Activated CD8-positive, alpha-beta T cell treated with anti-CD3 and anti-CD28 coated beads for 36 hours (primary cell): ENCODE measurements around the gene KCNJ15. TPM values are rescaled to one million over a fixed set of nuclear protein-coding genes. Genes with fewer than 3 reads are reported as not detected.

ENCODE experiments used
- ATAC-seq: fragments of 200-7000 bp; cut with Tn5 transposase; one replicate; pipeline ENCODE4 v1.10.0; 2021; ENCODE audit warnings: mild to moderate bottlenecking, moderate library complexity
- CTCF ChIA-PET: fragments of 350-600 bp; sonication (Branson Sonifier 250); formaldehyde crosslinking; loops from one replicate; lab custom pipeline; 2021; ENCODE audit warnings: antibody characterized with exemption; lab: Charles Lee
- POLR2A ChIA-PET: fragments of 350-600 bp; sonication (Branson Sonifier 250); formaldehyde crosslinking; loops from one replicate; lab custom pipeline; 2021; ENCODE audit warnings: antibody characterized with exemption; lab: Charles Lee
- DNase-seq: peaks from one replicate; pipeline ENCODE4 v3.0.0-alpha.2; 2020
- H3K27ac Mint-ChIP-seq: one replicate; pipeline ENCODE4 v1.8.0; 2021; ENCODE audit warnings: mild to moderate bottlenecking, mixed read lengths
- H3K27me3 Mint-ChIP-seq: one replicate; pipeline ENCODE4 v1.8.0; 2021; ENCODE audit warnings: mixed read lengths
- H3K36me3 Mint-ChIP-seq: one replicate; pipeline ENCODE4 v1.8.0; 2021; ENCODE audit warnings: low read depth, mixed read lengths
- H3K4me1 Mint-ChIP-seq: one replicate; pipeline ENCODE4 v1.8.0; 2021; ENCODE audit warnings: low read depth, mixed read lengths
- H3K4me3 Mint-ChIP-seq: one replicate; pipeline ENCODE4 v1.8.0; 2021; ENCODE audit warnings: mild to moderate bottlenecking, moderate library complexity, mixed read lengths
- H3K9me3 Mint-ChIP-seq: one replicate; pipeline ENCODE4 v1.8.0; 2021; ENCODE audit warnings: mixed read lengths
- CTCF ChIP-seq: fragments of 200-600 bp; IDR thresholded peaks from one replicate; pipeline ENCODE4 v1.8.0; 2022; ENCODE audit warnings: antibody characterized with exemption, mild to moderate bottlenecking
- intact Hi-C: fragments of 100-400 bp; cut with micrococcal nuclease; formaldehyde crosslinking; loops from one replicate; pipeline ENCODE4 v1.10.0; 2022
- total RNA-seq, 2 experiments: library from RNA; stranded (reverse); gene quantifications; one replicate each; pipeline ENCODE4 v1.2.3, GENCODE V29; 2021

Gene KCNJ15
- total RNA-seq, 2 experiments from 2014 or later, result 0.43 TPM; not detected in 1

DNA sequence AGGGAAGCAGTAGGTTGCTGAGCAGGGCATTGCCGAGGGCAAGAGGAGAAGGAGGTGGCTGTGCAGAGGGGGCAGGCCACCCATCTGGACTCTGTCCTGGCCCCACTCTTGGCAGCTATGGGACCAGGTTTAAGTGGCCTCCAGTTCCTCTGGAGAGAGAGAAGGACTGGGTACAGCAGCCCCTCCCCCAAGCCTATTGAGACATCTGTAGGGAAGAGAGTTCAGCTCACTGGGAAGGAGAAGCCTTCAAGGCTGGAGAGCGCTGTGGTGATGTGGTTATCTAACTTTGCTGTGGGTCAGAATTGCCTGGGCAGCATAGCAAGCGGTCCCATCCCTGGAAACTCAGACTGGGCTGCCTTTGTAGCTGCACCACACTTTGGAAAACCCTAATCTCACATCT, 93.9 kb downstream of the KCNJ15 start:
- no peak for TF ChIP-seq CTCF
- POLR2A ChIA-PET, result no interaction called here

GRCh38 chr21:38351176-38351959, 94.6 kb downstream of the KCNJ15 start:
- Mint-ChIP-seq H3K27me3 (peaks cover 5% of the 10 kb centered on the region), H3K9me3 (no peaks in the 10 kb centered on the region), H3K36me3 (no peaks in the 10 kb centered on the region), H3K4me3 (no peak overlapping the region), H3K27ac (no peak overlapping the region), H3K4me1 (peaks cover 9% of the 10 kb centered on the region)
- ChIA-PET CTCF (interaction anchor here (0.9 to 6.8 kb wide), 14 partner anchors 8 to 193 kb away, joined by 3 to 55 read pairs (median 7); no protein-coding TSS in a partner anchor), POLR2A (interaction anchor here (0.6 to 1.5 kb wide), 2 partner anchors 189 to 195 kb away, joined by 3 read pairs; no protein-coding TSS in a partner anchor)
- no peak for DNase-seq
- intact Hi-C loops, result loop anchor here (5.0 kb wide), 1 partner anchor 134 kb away; no protein-coding TSS in a partner anchor
- TF ChIP-seq CTCF, result no peak
- ATAC-seq, result no peak

More for the DNA sequence above, 93.9 kb downstream of the KCNJ15 start:
- ATAC-seq (no peak), DNase-seq (no peak)
- Mint-ChIP-seq H3K27ac (no peak overlapping the region), H3K4me3 (no peak overlapping the region), H3K9me3 (no peaks in the 10 kb centered on the region), H3K36me3 (no peaks in the 10 kb centered on the region), H3K27me3 (peaks cover 3% of the 10 kb centered on the region), H3K4me1 (peaks cover 9% of the 10 kb centered on the region)
- CTCF ChIA-PET, result interaction anchor here (4.0 to 6.8 kb wide), 2 partner anchors 132 to 193 kb away, joined by 55 read pairs; no protein-coding TSS in a partner anchor
- intact Hi-C loops, result loop anchor here (5.0 kb wide), 1 partner anchor 133 kb away; no protein-coding TSS in a partner anchor

- ATAC-seq (no peak), DNase-seq (no peak)
- H3K36me3 Mint-ChIP-seq, result no peaks in the 10 kb centered on the region
- peaks cover 9% of the 10 kb centered on the region for H3K4me1 Mint-ChIP-seq
- H3K9me3 Mint-ChIP-seq, result no peaks in the 10 kb centered on the region
- no peak overlapping the region for H3K27ac Mint-ChIP-seq
- intact Hi-C loops, result loop anchor here (5.0 kb wide), 1 partner anchor 135 kb away; no protein-coding TSS in a partner anchor
- H3K27me3 Mint-ChIP-seq, result peaks cover 7% of the 10 kb centered on the region
- H3K4me3 Mint-ChIP-seq, result no peak overlapping the region
- POLR2A ChIA-PET, result interaction anchor here (0.6 to 1.5 kb wide), 2 partner anchors 190 to 195 kb away, joined by 3 read pairs; no protein-coding TSS in a partner anchor
- CTCF ChIA-PET, result interaction anchor here (0.6 to 6.8 kb wide), 30 partner anchors 9 to 677 kb away, joined by 3 to 55 read pairs (median 4); no protein-coding TSS in a partner anchor
- TF ChIP-seq CTCF, result no peak
Observed at GRCh38 chr21:38351961-38352521, 95.2 kb downstream of the KCNJ15 start.

DNA sequence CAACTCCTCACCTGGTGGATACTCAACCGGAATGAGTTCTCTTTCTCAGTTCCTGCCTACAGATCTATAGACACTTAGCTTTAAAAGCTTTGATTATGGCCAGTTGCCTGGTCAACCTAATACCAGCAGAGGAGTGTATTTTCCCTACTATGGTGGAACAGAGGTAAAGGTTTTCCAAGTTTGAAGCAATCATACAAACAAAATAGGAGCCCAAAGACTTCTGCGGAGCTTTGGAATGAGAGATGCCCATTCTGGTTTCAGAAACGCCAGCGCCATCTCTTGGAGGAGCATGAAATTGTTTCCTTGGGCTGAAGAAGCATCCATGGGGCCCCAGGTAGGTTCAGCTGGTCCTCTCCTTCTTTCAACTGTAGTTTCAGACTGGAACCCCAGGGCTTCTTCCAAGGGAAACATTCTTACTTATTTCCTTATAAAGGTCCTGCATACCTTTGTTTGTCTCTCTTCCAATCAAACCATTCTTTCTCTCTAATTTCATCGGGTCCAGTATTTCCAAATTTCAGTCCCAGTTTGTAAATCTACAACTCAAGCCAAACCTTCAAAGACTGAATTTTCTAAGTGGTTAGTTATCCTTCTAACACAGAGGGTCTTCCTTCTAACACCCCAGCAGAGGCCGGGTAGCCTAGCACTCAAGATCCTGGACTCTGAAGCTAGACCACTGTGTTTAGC, 95.9 kb downstream of the KCNJ15 start:
- Mint-ChIP-seq H3K27me3 (peaks cover 7% of the 10 kb centered on the region), H3K9me3 (no peaks in the 10 kb centered on the region), H3K36me3 (no peaks in the 10 kb centered on the region), H3K27ac (no peak overlapping the region), H3K4me3 (no peak overlapping the region), H3K4me1 (peaks cover 9% of the 10 kb centered on the region)
- ChIA-PET POLR2A (interaction anchor here (1.5 kb wide), 1 partner anchor 191 kb away, joined by 3 read pairs; no protein-coding TSS in a partner anchor), CTCF (interaction anchor here (0.6 to 6.8 kb wide), 31 partner anchors 10 to 678 kb away, joined by 3 to 55 read pairs (median 4); no protein-coding TSS in a partner anchor)
- ATAC-seq (no peak), DNase-seq (peak; percentile 62)
- TF ChIP-seq CTCF, result peak; percentile 76
- intact Hi-C loops, result loop anchor here (5.0 kb wide), 1 partner anchor 135 kb away; no protein-coding TSS in a partner anchor
